Sigmoid colon (tissue), 7 donors: Measurements from ENCODE around the gene TMEM243. TPM values are rescaled to one million over a fixed set of nuclear protein-coding genes. Genes with fewer than 3 reads are reported as not detected.

Experiments used
- DNase-seq: peaks from one replicate; pipeline ENCODE4 v3.0.0-alpha.2; 2019
- H3K27ac ChIP-seq, 4 donors: fragments of 200-600 bp; sonication (generic); one replicate each; pipeline ENCODE4 v1.5.1; 2016 to 2019; ENCODE audit warnings: mild to moderate bottlenecking in 1 of 4
- H3K27me3 ChIP-seq, 3 donors: fragments of 200-600 bp; sonication (generic); one replicate each; pipeline ENCODE4 v1.5.1; 2019; ENCODE audit warnings: mild to moderate bottlenecking in 1 of 3
- H3K36me3 ChIP-seq, 4 donors: fragments of 200-600 bp; sonication (generic); one replicate each; pipeline ENCODE4 v1.5.1; 2016 to 2019
- H3K4me1 ChIP-seq, 4 donors: fragments of 200-600 bp; sonication (generic); one replicate each; pipeline ENCODE4 v1.5.1; 2017 to 2019
- H3K4me3 ChIP-seq, 4 donors: fragments of 200-600 bp; sonication (generic); one replicate each; pipeline ENCODE4 v1.5.1; 2017 to 2019; ENCODE audit warnings: mild to moderate bottlenecking in 2 of 4, moderate library complexity in 1 of 4
- H3K9me3 ChIP-seq, 4 donors: fragments of 200-600 bp in 3 of 4; sonication (generic) in 3 of 4; one replicate each; pipeline versions ENCODE4 v1.5.1 to v1.6.1; 2013 to 2019
- CTCF ChIP-seq, 4 experiments: fragments of 450-650 bp in 3 of 4; fragments of 200-600 bp in 1 of 4; IDR thresholded peaks; one replicate each; pipeline ENCODE4 v1.5.1; 2016 to 2019; ENCODE audit warnings: antibody characterized with exemption in 4 of 4, mild to moderate bottlenecking in 3 of 4, moderate library complexity in 2 of 4
- EP300 ChIP-seq, 4 donors: sonication (generic); formaldehyde crosslinking; IDR thresholded peaks; one replicate each; pipeline ENCODE4 v1.6.1; 2017; ENCODE audit warnings: antibody characterized with exemption in 4 of 4
- POLR2A ChIP-seq, 2 donors: fragments of 450-650 bp; IDR thresholded peaks; one replicate each; pipeline ENCODE4 v1.6.1; 2016; ENCODE audit warnings: antibody characterized with exemption in 2 of 2, mild to moderate bottlenecking in 2 of 2, moderate library complexity in 2 of 2
- POLR2AphosphoS5 ChIP-seq, 4 donors: sonication (generic); formaldehyde crosslinking; IDR thresholded peaks; one replicate each; pipeline ENCODE4 v1.6.1; 2017; ENCODE audit warnings: antibody characterized with exemption in 4 of 4
- WGBS, 2 donors: extraction: QIAGEN DNeasy Blood & Tissue Kit; methylation state at CpG; one replicate each; pipeline ENCODE4 v1.1.7; 2013; 5-methylcytosine and 5-hydroxymethylcytosine counted together
- intact Hi-C: fragments of 100-400 bp; cut with DNase I; formaldehyde crosslinking; loops from one replicate; pipeline ENCODE4 v1.15.1; 2023
- polyA plus RNA-seq, 3 donors: library from polyadenylated mRNA; stranded (reverse); fragments of 200-250 nt; gene quantifications; one replicate each; pipeline ENCODE4 v1.2.3, GENCODE V29; 2013
- total RNA-seq, 4 donors: library from RNA; depleted of rRNA; stranded (reverse); fragments of >200 nt; gene quantifications; one replicate each; pipeline ENCODE4 v1.1.0, GENCODE V29; 2016
- donor health status: healthy with polysubstance abuse.
- donor health status: Bipolar disorder and iron deficiency.
- donor health status: healthy.

TMEM243 gene
- total and polyA plus RNA-seq, 7 donors: 10.6 to 37.7 (median 29.4) TPM

- Histone ChIP-seq H3K4me1 (no peaks in the 10 kb centered on the region), H3K36me3 (peaks cover under 1 to 44% (median 21%) of the 10 kb centered on the region in 4 donors), H3K9me3 (no peaks in the 10 kb centered on the region), H3K4me3 (no peak overlapping the region), H3K27me3 (no peaks in the 10 kb centered on the region), H3K27ac (no peak overlapping the region)
- WGBS, 2 donors: 97 to 100% methylated on average over 1 of the region's 1 CpG
- DNase-seq: no peak
- intact Hi-C loops: no loop called here
- TF ChIP-seq CTCF (IDR thresholded peaks at IDR 0.05): no peak
- TF ChIP-seq EP300 (IDR thresholded peaks at IDR 0.05): no peak
- no peak for TF ChIP-seq POLR2AphosphoS5 (IDR thresholded peaks at IDR 0.05)
- no peak for TF ChIP-seq POLR2A (IDR thresholded peaks at IDR 0.05)
These were observed 20.3 kb downstream of the TMEM243 start for GRCh38 chr7:87199241-87199640.

GRCh38 chr7:87193912-87194311, 25.6 kb downstream of the TMEM243 start:
- Histone ChIP-seq H3K4me3 (no peak overlapping the region), H3K27me3 (no peaks in the 10 kb centered on the region), H3K27ac (no peak overlapping the region), H3K9me3 (no peaks in the 10 kb centered on the region), H3K36me3 (peaks cover 13 to 94% (median 35%) of the 10 kb centered on the region in 4 donors), H3K4me1 (peaks cover 0 to 21% (median 8%) of the 10 kb centered on the region in 4 donors)
- WGBS, 2 donors: 90 to 99% methylated on average over 1 of the region's 1 CpG
- no peak for TF ChIP-seq CTCF (IDR thresholded peaks at IDR 0.05)
- no peak for TF ChIP-seq EP300 (IDR thresholded peaks at IDR 0.05)
- no peak for TF ChIP-seq POLR2AphosphoS5 (IDR thresholded peaks at IDR 0.05)
- no peak for TF ChIP-seq POLR2A (IDR thresholded peaks at IDR 0.05)
- intact Hi-C loops: no loop called here
- DNase-seq: no peak

- no peak for TF ChIP-seq CTCF (IDR thresholded peaks at IDR 0.05)
- no peak for TF ChIP-seq POLR2A (IDR thresholded peaks at IDR 0.05)
- TF ChIP-seq EP300 (IDR thresholded peaks at IDR 0.05): no peak
- TF ChIP-seq POLR2AphosphoS5 (IDR thresholded peaks at IDR 0.05): no peak
- no peaks in the 10 kb centered on the region for H3K9me3 ChIP-seq
- intact Hi-C loops: no loop called here
- H3K4me1 ChIP-seq: peaks cover 0 to 21% (median 8%) of the 10 kb centered on the region in 4 donors
- DNase-seq: no peak
- H3K4me3 ChIP-seq: no peak overlapping the region
- 77 to 78% methylated on average over 6 of the region's 6 CpGs for WGBS, 2 donors
- peaks cover 13 to 97% (median 40%) of the 10 kb centered on the region in 4 donors for H3K36me3 ChIP-seq
- no peak overlapping the region for H3K27ac ChIP-seq
- H3K27me3 ChIP-seq: no peaks in the 10 kb centered on the region
These were observed 26.6 kb downstream of the TMEM243 start for GRCh38 chr7:87192784-87193487.

GRCh38 chr7:87190783-87191182, 28.7 kb downstream of the TMEM243 start:
- no peak overlapping the region for H3K4me3 ChIP-seq
- H3K36me3 ChIP-seq: peaks cover 13 to 96% (median 41%) of the 10 kb centered on the region in 4 donors
- TF ChIP-seq EP300 (IDR thresholded peaks at IDR 0.05) (no peak), CTCF (IDR thresholded peaks at IDR 0.05) (no peak), POLR2AphosphoS5 (IDR thresholded peaks at IDR 0.05) (no peak), POLR2A (IDR thresholded peaks at IDR 0.05) (no peak)
- H3K27ac ChIP-seq: peak overlapping the region in 1 of 4 donors; percentile 0
- DNase-seq: no peak
- H3K4me1 ChIP-seq: peaks cover 0 to 21% (median 8%) of the 10 kb centered on the region in 4 donors
- intact Hi-C loops: no loop called here
- WGBS, 2 donors: 76 to 81% methylated on average over 3 of the region's 3 CpGs
- H3K9me3 ChIP-seq: no peaks in the 10 kb centered on the region
- H3K27me3 ChIP-seq: no peaks in the 10 kb centered on the region
